ENCODE results near the gene RBMS2.

The RBMS2 gene

DNA sequence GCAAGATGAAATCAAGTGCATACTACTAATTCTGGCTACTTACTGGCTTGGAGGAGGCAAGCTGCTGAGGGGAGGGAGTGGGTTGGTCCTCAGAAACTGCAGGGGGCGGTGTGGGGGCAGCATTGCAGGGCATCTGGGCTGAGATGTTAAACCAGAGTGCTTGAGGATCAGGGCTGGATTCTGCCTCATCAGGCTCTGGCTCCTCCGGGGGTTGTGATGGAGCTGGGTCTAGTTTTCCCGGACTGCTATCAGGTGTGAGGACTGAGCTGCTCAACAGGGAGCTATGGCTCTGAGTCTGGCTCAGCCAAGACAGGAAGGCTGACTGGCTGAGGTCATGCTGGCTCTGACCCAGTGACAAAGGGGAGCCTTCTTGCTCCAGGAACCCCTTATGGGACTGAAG, 79.9 kb downstream of the RBMS2 start:
- peaks cover 8% of the 10 kb centered on the region; the same call in 1 of the 2 replicates for H4K20me1 ChIP-seq (ENCODE audit: insufficient read depth, low read length)
- no peak overlapping the region for H2AFZ ChIP-seq (ENCODE audit: low read depth, low read length)
- H3K27ac ChIP-seq (ENCODE audit: low read length): no peak overlapping the region
- no peaks in the 10 kb centered on the region for H3K4me1 ChIP-seq (ENCODE audit: low read length)
- H3K4me3 ChIP-seq (ENCODE audit: low read length): no peak overlapping the region
- H3K4me2 ChIP-seq (ENCODE audit: low read length): no peak overlapping the region
- H3K36me3 ChIP-seq (replicated peaks; ENCODE audit: low read depth, low read length): peaks cover 88% of the 10 kb centered on the region
- no peaks in the 10 kb centered on the region for H3K9me3 ChIP-seq (ENCODE audit: insufficient read depth, low read length)
- no peaks in the 10 kb centered on the region for H3K27me3 ChIP-seq (ENCODE audit: low read depth, low read length)
- TF ChIP-seq CTCF (IDR thresholded peaks at IDR 0.05; ENCODE audit: low read depth, low read length) (peak; percentile 37), EZH2phosphoT487 (IDR thresholded peaks at IDR 0.05; ENCODE audit: low read depth) (no peak)
- H3K79me2 ChIP-seq (ENCODE audit: low read length): no peaks in the 10 kb centered on the region
- H3K9ac ChIP-seq (ENCODE audit: low read length): no peak overlapping the region

DNA sequence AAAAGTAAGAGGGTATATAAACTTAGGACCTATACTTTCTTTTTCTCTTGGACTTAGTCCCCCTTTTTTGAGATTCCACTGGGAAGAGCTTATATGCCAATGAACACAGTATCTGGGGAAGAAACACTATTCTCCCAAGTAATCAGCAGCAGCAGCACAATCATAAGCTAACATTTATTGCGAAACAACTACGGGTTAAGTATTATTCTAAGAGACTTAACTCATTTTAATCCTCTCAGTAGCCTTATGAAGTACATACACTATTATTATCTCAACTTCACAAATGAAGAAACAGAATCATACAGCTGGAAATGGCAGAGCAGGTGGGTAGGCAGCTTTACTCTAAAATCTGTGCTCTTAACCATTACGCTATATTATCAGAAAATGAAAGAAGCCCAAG, 80.6 kb downstream of the RBMS2 start:
- H3K9me3 ChIP-seq (ENCODE audit: insufficient read depth, low read length): no peaks in the 10 kb centered on the region
- H3K4me2 ChIP-seq (ENCODE audit: low read length): no peak overlapping the region
- no peak overlapping the region for H3K27ac ChIP-seq (ENCODE audit: low read length)
- H3K4me1 ChIP-seq (ENCODE audit: low read length): no peaks in the 10 kb centered on the region
- TF ChIP-seq EZH2phosphoT487 (IDR thresholded peaks at IDR 0.05; ENCODE audit: low read depth): no peak
- no peak for TF ChIP-seq CTCF (IDR thresholded peaks at IDR 0.05; ENCODE audit: low read depth, low read length)
- no peak overlapping the region for H3K4me3 ChIP-seq (ENCODE audit: low read length)
- H4K20me1 ChIP-seq (ENCODE audit: insufficient read depth, low read length): peaks cover 8% of the 10 kb centered on the region; the same call in 1 of the 2 replicates
- H3K36me3 ChIP-seq (replicated peaks; ENCODE audit: low read depth, low read length): peaks cover 90% of the 10 kb centered on the region
- H3K27me3 ChIP-seq (ENCODE audit: low read depth, low read length): no peaks in the 10 kb centered on the region
- H2AFZ ChIP-seq (ENCODE audit: low read depth, low read length): no peak overlapping the region
- H3K79me2 ChIP-seq (ENCODE audit: low read length): no peaks in the 10 kb centered on the region
- H3K9ac ChIP-seq (ENCODE audit: low read length): no peak overlapping the region

GRCh38 chr12:56604355-56604754, 82.7 kb downstream of the RBMS2 start:
- TF ChIP-seq CTCF (IDR thresholded peaks at IDR 0.05; ENCODE audit: low read depth, low read length): no peak
- TF ChIP-seq EZH2phosphoT487 (IDR thresholded peaks at IDR 0.05; ENCODE audit: low read depth): no peak
- no peak overlapping the region for H2AFZ ChIP-seq (ENCODE audit: low read depth, low read length)
- H3K79me2 ChIP-seq (ENCODE audit: low read length): no peaks in the 10 kb centered on the region; the same call in 1 of the 2 replicates

GRCh38 chr12:56614627-56615026, 93.0 kb downstream of the RBMS2 start:
- H4K20me1 ChIP-seq (ENCODE audit: insufficient read depth, low read length): peaks cover 47% of the 10 kb centered on the region
- H3K27ac ChIP-seq (ENCODE audit: low read length): no peak overlapping the region
- peaks cover 82% of the 10 kb centered on the region for H3K36me3 ChIP-seq (replicated peaks; ENCODE audit: low read depth, low read length)
- H3K79me2 ChIP-seq (ENCODE audit: low read length): peaks cover 45% of the 10 kb centered on the region
- TF ChIP-seq EZH2phosphoT487 (IDR thresholded peaks at IDR 0.05; ENCODE audit: low read depth) (no peak), CTCF (IDR thresholded peaks at IDR 0.05; ENCODE audit: low read depth, low read length) (no peak)
- H3K9ac ChIP-seq (ENCODE audit: low read length): no peak overlapping the region
- no peaks in the 10 kb centered on the region for H3K9me3 ChIP-seq (ENCODE audit: insufficient read depth, low read length)
- H3K4me3 ChIP-seq (ENCODE audit: low read length): no peak overlapping the region
- no peak overlapping the region for H2AFZ ChIP-seq (ENCODE audit: low read depth, low read length)
- H3K27me3 ChIP-seq (ENCODE audit: low read depth, low read length): no peaks in the 10 kb centered on the region
- H3K4me2 ChIP-seq (ENCODE audit: low read length): no peak overlapping the region
- no peaks in the 10 kb centered on the region for H3K4me1 ChIP-seq (ENCODE audit: low read length)

More at GRCh38 chr12:56604355-56604754, 82.7 kb downstream of the RBMS2 start:
- Histone ChIP-seq H3K4me3 (ENCODE audit: low read length) (no peak overlapping the region), H3K9me3 (ENCODE audit: insufficient read depth, low read length) (no peaks in the 10 kb centered on the region), H4K20me1 (ENCODE audit: insufficient read depth, low read length) (peaks cover 8% of the 10 kb centered on the region; the same call in 1 of the 2 replicates), H3K4me2 (ENCODE audit: low read length) (no peak overlapping the region), H3K27ac (ENCODE audit: low read length) (no peak overlapping the region), H3K9ac (ENCODE audit: low read length) (no peak overlapping the region), H3K27me3 (ENCODE audit: low read depth, low read length) (no peaks in the 10 kb centered on the region), H3K4me1 (ENCODE audit: low read length) (no peaks in the 10 kb centered on the region), H3K36me3 (replicated peaks; ENCODE audit: low read depth, low read length) (peaks cover 79% of the 10 kb centered on the region)

Measured in OCI-LY3 (cell line).